K562 (cell line): ENCODE measurements around the gene CSNK1A1. TPM values are rescaled to one million over a fixed set of nuclear protein-coding genes. Genes with fewer than 3 reads are reported as not detected.

ENCODE experiments used
- ARID4B ChIP-seq: sonication (generic); formaldehyde crosslinking; IDR thresholded peaks from 2 replicates; pipeline ENCODE4 v1.8.0; 2022; ENCODE audit warnings: mild to moderate bottlenecking, missing genetic modification reagents
- C11orf30 ChIP-seq: fragments of 450-650 bp; IDR thresholded peaks from 2 replicates; pipeline ENCODE4 v1.6.1; 2016; ENCODE audit warnings: low read depth, mild to moderate bottlenecking
- CBFB ChIP-seq: sonication (generic); formaldehyde crosslinking; IDR thresholded peaks from 2 replicates; pipeline ENCODE4 v1.4.0; 2020; ENCODE audit warnings: mild to moderate bottlenecking, missing genetic modification reagents
- DMBX1 ChIP-seq: fragments of 250-450 bp; sonication (Bioruptor Pico); IDR thresholded peaks from 2 replicates; pipeline ENCODE4 v1.8.0; 2022; ENCODE audit warnings: inconsistent platforms, mild to moderate bottlenecking, moderate library complexity, borderline replicate concordance
- EP300 ChIP-seq: IDR thresholded peaks from 2 replicates; pipeline ENCODE4 v1.6.1; 2012; ENCODE audit warnings: low read length, improper control_type of control experiment
- GABPB1 ChIP-seq: sonication (generic); formaldehyde crosslinking; IDR thresholded peaks from 2 replicates; pipeline ENCODE4 v1.8.0; 2022; ENCODE audit warnings: mild to moderate bottlenecking, missing genetic modification reagents
- HES1 ChIP-seq: fragments of 450-650 bp; IDR thresholded peaks from 2 replicates; pipeline ENCODE4 v1.6.1; 2016; ENCODE audit warnings: low read depth, mild to moderate bottlenecking, moderate library complexity
- HEY1 ChIP-seq: fragments of 250-450 bp; sonication (Bioruptor Pico); IDR thresholded peaks from 2 replicates; pipeline ENCODE4 v1.5.0; 2020; ENCODE audit warnings: mild to moderate bottlenecking, moderate library complexity, borderline replicate concordance
- JUN ChIP-seq, 2 experiments: sonication (generic) in 1 of 2; formaldehyde crosslinking in 1 of 2; IDR thresholded peaks; 2 replicates each; pipeline versions ENCODE4 v1.6.1 to v1.8.0; 2012 to 2022; ENCODE audit warnings: borderline replicate concordance in 2 of 2, mild to moderate bottlenecking in 2 of 2, improper control_type of control experiment in 1 of 2, low read depth in 1 of 2, low read length in 1 of 2, missing genetic modification reagents in 1 of 2
- MITF ChIP-seq: IDR thresholded peaks from 2 replicates; pipeline ENCODE4 v1.6.1; 2014; ENCODE audit warnings: antibody characterized with exemption
- NELFE ChIP-seq: IDR thresholded peaks from 2 replicates; pipeline ENCODE4 v1.6.1; 2011; ENCODE audit warnings: mild to moderate bottlenecking; ENCODE audit not compliant: insufficient read depth, insufficient read length
- NRF1 ChIP-seq, 2 experiments: fragments of 450-650 bp; IDR thresholded peaks in 1 of 2; conservative IDR thresholded peaks in 1 of 2; 2 replicates each; pipeline ENCODE4 v1.6.1; 2014; ENCODE audit warnings: mild to moderate bottlenecking in 2 of 2
- PCBP1 ChIP-seq: fragments of 200-400 bp; formaldehyde crosslinking; IDR thresholded peaks from 2 replicates; pipeline ENCODE4 v1.6.1; 2018; ENCODE audit warnings: mild to moderate bottlenecking, low read depth, low read length; ENCODE audit not compliant: poor library complexity, severe bottlenecking
- POLR2A ChIP-seq: fragments of 450-650 bp; conservative IDR thresholded peaks from 2 replicates; pipeline ENCODE4 v1.6.1; 2016
- RBM22 ChIP-seq: fragments of 200-400 bp; formaldehyde crosslinking; IDR thresholded peaks from 2 replicates; pipeline ENCODE4 v1.6.1; 2018; ENCODE audit warnings: low read length, low read depth; ENCODE audit not compliant: poor library complexity, severe bottlenecking
- RCOR1 ChIP-seq, 2 experiments: IDR thresholded peaks; 2 replicates each; pipeline ENCODE4 v1.6.1; 2012; ENCODE audit warnings: low read depth in 2 of 2, low read length in 2 of 2, borderline replicate concordance in 1 of 2, improper control_type of control experiment in 1 of 2
- RNF2 ChIP-seq: sonication (generic); IDR thresholded peaks from 2 replicates; pipeline ENCODE4 v1.6.1; 2016
- SMAD3 ChIP-seq: fragments of 450-650 bp; formaldehyde crosslinking; conservative IDR thresholded peaks from 2 replicates; pipeline ENCODE4 v1.4.0; 2020; ENCODE audit warnings: mild to moderate bottlenecking
- SRF ChIP-seq, 2 experiments: fragments of 250-450, 450-650 bp in 1 of 2; sonication (Bioruptor Pico) in 1 of 2; sonication (generic) in 1 of 2; formaldehyde crosslinking; IDR thresholded peaks; 2 replicates each; pipeline versions ENCODE4 v1.5.0 to v1.5.1; 2020 to 2022; ENCODE audit warnings: mild to moderate bottlenecking in 1 of 2, missing genetic modification reagents in 1 of 2
- ZNF316 ChIP-seq: fragments of 450-650 bp; IDR thresholded peaks from 2 replicates; pipeline ENCODE4 v1.6.1; 2016
- ZNF431 ChIP-seq: sonication (generic); formaldehyde crosslinking; IDR thresholded peaks from 2 replicates; pipeline ENCODE4 v1.8.0; 2022; ENCODE audit warnings: mild to moderate bottlenecking, missing genetic modification reagents
- ZNF586 ChIP-seq: fragments of 450-650 bp; formaldehyde crosslinking; conservative IDR thresholded peaks from 2 replicates; pipeline ENCODE4 v1.4.0; 2020; ENCODE audit warnings: mild to moderate bottlenecking, moderate library complexity
- polyA plus RNA-seq, 8 experiments: library from polyadenylated mRNA; depleted of rRNA in 4 of 8; stranded (reverse) in 5 of 8; unstranded in 3 of 8; fragments of >200 nt; fragmentation: Nextera tagmentation in 2 of 8; fragmentation: Illumina TruSeq in 1 of 8; extraction: Ambion mirVana in 2 of 8; extraction: Trizol in 1 of 8; gene quantifications; 2 replicates each; pipeline versions ENCODE4 v1.2.1 to v1.2.3, GENCODE V29; 2011 to 2014; ENCODE audit warnings: inconsistent platforms in 1 of 8, missing spikeins in 1 of 8
- total RNA-seq, 7 experiments: library from RNA; depleted of rRNA in 6 of 7; stranded (reverse); fragments of >200 nt in 6 of 7; fragmentation: Illumina TruSeq in 2 of 7; extraction: Trizol in 2 of 7; gene quantifications; 2 replicates each; pipeline versions ENCODE4 v1.2.1 to v1.2.3, GENCODE V29; 2011 to 2021; ENCODE audit warnings: low replicate concordance in 1 of 7

The CSNK1A1 gene
- total and polyA plus RNA-seq, 9 of the 15 experiments (the other 6 are each of a cell fraction or from before 2014, with no cell fraction given): 49.1 to 196 (median 154) TPM

- no peak for TF ChIP-seq PCBP1
- TF ChIP-seq DMBX1: no peak
- TF ChIP-seq HES1: peak; percentile 82
- no peak for TF ChIP-seq RNF2
- peak; percentile 52; the same call in 1 of the 2 replicates for TF ChIP-seq EP300
- peak; percentile 81 for TF ChIP-seq JUN (IDR thresholded peaks at IDR 0.05; ENCODE audit: borderline replicate concordance, low read depth, low read length)
- 0 out of 2 replicates have a peak, but pooled peaks have one; percentile 42 for TF ChIP-seq JUN (CRISPR knock-in tag; IDR thresholded peaks at IDR 0.05; ENCODE audit: borderline replicate concordance)
- TF ChIP-seq ZNF586 (CRISPR knock-in tag): no peak
- TF ChIP-seq MITF: no peak
- peak; percentile 78 to 82 for TF ChIP-seq NRF1 (conservative IDR thresholded peaks at IDR 0.05 in 1 of 2, IDR thresholded peaks at IDR 0.05 in 1 of 2)
- no peak for TF ChIP-seq HEY1
- no peak for TF ChIP-seq NELFE
- no peak for TF ChIP-seq RBM22
- peak; percentile 86 for TF ChIP-seq ZNF316
- TF ChIP-seq RCOR1 (IDR thresholded peaks at IDR 0.05; ENCODE audit: borderline replicate concordance in 1 of 2, low read depth in 2 of 2, low read length in 2 of 2): peak in 1 of 2 experiments; percentile 86
- no peak for TF ChIP-seq CBFB
- TF ChIP-seq SRF (CRISPR knock-in tag; IDR thresholded peaks at IDR 0.05): no peak
- no peak for TF ChIP-seq POLR2A
- TF ChIP-seq C11orf30: peak; percentile 88
- peak; percentile 64 for TF ChIP-seq GABPB1
- TF ChIP-seq ARID4B (CRISPR knock-in tag): no peak
- TF ChIP-seq ZNF431: no peak
- no peak for TF ChIP-seq SMAD3 (CRISPR knock-in tag)
These were observed 84.7 kb downstream of the CSNK1A1 start (continued) for GRCh38 chr5:149466457-149466972.
